Erythroblast (primary cell): ENCODE results near the gene RPUSD3.
A peak's percentile ranks its signal among the peaks of the same experiment; 100 is the strongest.

Experiments used
- DNase-seq, 2 experiments: peaks; one replicate each; lab custom pipeline; 2025; lab: John Stamatoyannopoulos, UW
- GATA1 ChIP-seq: IDR thresholded peaks from 2 replicates; pipeline ENCODE4 v1.6.1; 2011; ENCODE audit warnings: low read depth, mild to moderate bottlenecking, control low read depth, low read length, moderate library complexity
- POLR2A ChIP-seq: IDR thresholded peaks from 2 replicates; pipeline ENCODE4 v1.6.1; 2011; ENCODE audit warnings: mild to moderate bottlenecking, low read length

The RPUSD3 gene, protein sequence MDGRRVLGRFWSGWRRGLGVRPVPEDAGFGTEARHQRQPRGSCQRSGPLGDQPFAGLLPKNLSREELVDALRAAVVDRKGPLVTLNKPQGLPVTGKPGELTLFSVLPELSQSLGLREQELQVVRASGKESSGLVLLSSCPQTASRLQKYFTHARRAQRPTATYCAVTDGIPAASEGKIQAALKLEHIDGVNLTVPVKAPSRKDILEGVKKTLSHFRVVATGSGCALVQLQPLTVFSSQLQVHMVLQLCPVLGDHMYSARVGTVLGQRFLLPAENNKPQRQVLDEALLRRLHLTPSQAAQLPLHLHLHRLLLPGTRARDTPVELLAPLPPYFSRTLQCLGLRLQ

DNA sequence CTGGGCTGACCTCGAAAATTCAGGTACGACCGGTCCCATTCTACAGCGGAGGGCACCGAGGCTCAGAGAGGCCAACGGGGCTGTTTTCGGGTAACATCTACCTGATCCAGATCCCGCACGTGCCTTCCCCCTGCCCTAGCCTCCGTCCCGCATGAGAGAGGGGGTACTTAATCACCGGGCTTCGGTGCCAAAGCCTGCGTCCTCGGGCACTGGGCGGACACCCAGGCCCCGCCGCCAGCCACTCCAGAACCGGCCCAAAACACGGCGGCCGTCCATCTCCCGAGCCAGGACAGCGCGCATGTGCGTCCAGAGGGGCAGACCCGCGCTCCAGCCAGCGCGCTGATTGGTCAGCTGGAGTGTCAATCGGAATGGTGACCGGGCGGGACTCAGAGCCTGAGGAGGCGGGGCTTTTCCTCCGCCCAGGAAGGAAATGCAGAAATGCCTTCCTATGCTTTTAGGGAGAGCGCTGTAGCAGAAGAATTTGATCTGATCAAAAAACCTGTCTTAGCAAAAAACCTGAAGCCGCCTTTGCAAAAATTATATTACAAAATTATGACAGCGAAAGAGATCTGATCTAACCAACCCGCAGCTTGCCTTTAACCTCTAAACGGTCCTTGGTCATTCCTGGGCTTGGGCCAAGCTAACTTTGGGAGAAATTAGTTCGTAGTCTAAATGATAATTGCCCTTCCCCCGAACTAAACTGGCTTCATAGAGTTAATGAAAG is at the start of gene RPUSD3:
RPUSD3 (minus strand) TSS at position 294 of the 724 bp plus-strand sequence; CDS start at position 276, 18 bp downstream.
- TF ChIP-seq POLR2A (peak; percentile 83), GATA1 (no peak)
- peak; percentile 96 to 98 for DNase-seq

DNA sequence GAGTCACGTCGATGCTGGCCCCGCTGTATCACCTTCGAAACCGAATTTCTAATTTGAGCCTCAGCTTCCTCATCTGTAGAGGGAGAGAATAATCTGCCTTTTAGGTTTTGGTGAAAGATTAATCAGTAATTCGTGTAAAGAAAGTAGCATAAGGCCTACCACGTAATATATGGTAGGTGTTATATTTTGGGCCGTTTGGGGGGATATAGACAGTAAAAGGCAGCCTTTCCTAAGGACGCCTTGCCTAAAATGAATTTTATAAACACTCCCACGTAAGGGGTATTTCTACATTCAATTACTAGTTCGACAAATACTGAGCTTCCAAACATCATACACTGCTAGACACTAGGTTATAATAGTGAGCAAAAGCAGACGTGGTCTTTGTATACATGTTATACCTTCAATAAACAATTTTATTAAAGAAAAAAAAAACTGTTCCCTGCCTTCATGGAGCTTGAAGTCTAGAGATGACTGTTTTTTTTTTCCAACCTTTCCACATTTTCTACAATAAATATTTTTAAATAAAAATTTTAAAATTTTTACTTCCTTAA is 47.3 kb upstream of the RPUSD3 start:
- no peak for DNase-seq
- no peak for TF ChIP-seq GATA1
- no peak for TF ChIP-seq POLR2A

DNA sequence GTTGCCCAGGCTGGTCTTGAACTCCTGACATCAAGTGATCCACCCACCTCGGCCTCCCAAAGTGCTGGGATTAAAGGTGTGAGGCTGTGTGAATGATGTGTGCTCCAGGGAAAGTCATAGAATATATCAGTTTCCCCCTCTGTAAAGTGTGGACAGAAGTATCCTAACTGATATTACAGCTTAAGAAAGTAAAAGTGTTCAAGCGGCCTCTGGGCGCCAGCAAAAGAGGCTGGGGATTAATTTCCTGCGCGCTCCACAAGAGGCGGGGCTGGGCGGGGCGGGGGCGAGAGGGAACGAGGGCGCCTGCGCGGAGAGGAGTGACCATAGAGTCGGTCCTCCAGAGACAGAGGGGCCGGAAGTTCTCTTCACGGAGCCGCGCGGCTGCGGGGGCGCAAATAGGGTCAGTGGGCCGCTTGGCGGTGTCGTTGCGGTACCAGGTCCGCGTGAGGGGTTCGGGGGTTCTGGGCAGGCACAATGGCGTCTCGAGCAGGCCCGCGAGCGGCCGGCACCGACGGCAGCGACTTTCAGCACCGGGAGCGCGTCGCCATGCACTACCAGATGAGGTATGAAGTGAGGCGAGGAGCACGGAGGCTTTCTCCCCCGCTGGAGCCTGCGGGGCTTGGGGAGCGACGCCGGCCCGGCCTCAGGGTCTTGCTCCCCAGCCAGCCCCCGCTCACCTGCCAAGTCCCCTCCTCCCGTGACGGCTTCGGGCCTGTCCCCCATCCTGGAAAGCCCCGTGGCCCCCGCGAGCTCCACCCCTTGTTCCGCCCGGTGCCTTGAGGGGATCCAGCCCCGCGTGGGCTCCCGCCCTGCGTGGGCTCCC is 46.7 kb upstream of the RPUSD3 start, which contains the start of gene JAGN1:
JAGN1 (plus strand) TSS at position 362 of the 823 bp plus-strand sequence; CDS start at position 475, 113 bp downstream.
- DNase-seq: peak; percentile 93 to 96
- peak; percentile 91 for TF ChIP-seq POLR2A
- TF ChIP-seq GATA1: no peak

DNA sequence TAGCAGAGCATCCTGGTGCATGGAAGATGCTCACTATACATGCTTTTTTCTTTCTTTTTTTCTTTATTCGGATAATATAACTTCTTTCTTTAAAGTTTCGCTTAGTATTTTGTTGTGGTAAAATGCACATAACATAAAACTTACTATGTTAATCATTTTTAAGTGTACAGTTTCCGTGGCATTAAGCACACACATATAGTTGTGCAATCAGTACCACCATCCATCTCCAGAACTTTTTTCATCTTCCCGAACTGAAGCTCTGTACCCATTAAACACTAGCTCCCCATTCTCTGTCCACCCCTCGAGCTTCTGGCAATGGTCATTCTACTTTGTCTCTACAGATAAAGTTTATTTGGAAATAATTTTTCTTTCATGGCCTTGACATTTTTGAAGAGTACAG is 45.6 kb upstream of the RPUSD3 start:
- no peak for DNase-seq
- TF ChIP-seq POLR2A: no peak

DNA sequence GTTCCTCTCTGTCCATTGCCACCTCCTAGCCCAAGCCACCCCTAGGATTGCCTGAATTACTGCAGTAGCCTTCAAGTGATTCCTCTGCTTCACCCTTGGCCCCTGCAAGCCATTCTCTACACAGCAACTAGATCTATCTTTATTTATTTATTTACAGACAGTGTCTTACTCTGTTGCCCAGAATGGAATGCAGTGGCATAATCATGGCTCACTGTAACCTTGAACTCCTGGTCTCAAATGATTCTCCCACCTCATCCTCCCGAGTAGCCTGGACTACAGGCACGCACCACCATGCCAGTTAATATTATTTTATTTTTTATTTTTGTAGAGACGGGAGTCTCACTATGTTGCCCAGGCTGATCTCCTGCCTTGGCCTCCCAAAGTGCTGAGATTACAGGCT is 44.7 kb upstream of the RPUSD3 start:
- TF ChIP-seq POLR2A (no peak), GATA1 (no peak)
- no peak for DNase-seq

DNA sequence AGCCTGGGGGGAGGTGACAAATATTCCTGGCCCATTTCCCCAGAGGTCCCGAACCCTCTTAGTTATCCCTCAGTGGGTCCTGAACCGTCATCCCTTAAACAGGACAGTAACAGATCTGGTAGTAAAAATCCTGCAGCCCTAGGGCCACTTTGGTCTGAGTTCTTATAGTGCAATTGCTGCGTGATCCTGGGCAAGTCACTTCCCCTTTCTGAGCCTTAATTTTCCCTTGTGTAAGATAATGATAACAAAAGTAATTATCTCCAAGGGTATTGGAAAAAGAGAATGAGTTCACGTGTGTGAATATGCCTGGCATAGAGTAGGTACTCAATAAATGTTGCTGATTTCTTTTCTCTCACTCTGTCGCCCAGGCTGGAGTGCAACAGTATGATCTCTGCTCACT is 43.7 kb upstream of the RPUSD3 start:
- no peak for DNase-seq
- TF ChIP-seq GATA1: no peak
- TF ChIP-seq POLR2A: no peak

DNA sequence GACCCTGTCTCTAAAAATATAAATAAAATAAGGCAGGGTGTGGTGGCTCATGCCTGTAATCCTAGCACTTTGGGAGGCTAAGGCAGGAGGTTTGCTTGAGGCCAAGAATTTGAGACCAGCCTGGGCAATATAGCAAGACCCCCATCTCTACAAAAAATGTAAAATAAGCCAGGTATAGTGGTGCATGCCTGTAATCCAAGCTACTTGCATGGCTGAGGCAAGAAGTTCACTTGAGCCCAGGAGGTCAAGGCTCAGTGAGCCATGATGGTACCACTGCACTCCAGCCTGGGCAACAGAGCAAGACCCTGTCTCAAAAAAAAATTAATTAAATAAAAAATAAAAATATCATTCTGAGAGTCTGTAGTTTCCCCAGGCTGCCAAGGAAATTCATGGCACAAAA is 42.5 kb upstream of the RPUSD3 start:
- no peak for DNase-seq
- TF ChIP-seq POLR2A: no peak
- TF ChIP-seq GATA1: no peak

DNA sequence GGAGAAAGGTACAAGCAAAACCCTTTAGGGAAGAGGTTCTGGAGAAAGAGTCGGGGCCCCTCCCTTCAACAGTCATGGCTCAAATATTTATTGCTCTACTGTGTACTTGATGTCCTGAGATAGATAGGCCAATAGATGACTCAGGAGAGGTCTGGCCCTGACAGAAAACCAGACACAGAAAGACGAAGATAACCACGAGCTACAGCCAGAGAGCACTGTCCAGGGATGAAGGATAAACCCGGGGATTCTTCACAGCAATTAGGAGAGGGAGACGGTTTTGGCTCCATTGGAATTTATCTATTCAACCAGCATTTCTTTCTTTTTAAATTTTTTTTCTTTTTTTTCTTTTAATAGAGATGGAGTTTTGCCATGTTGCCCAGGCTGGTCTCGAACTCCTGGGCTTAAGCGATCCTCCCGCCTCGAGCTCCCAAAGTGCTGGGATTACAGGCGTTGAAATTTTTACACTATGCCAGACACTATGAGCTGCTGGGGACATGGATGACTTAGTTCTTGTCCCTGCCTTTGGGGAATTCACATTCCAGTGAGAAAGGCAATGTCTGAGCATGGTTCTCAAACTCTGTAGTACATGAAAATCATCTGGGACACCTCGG is 40.9 kb upstream of the RPUSD3 start:
- DNase-seq: peak; percentile 56 to 66
- TF ChIP-seq GATA1 (no peak), POLR2A (no peak)

DNA sequence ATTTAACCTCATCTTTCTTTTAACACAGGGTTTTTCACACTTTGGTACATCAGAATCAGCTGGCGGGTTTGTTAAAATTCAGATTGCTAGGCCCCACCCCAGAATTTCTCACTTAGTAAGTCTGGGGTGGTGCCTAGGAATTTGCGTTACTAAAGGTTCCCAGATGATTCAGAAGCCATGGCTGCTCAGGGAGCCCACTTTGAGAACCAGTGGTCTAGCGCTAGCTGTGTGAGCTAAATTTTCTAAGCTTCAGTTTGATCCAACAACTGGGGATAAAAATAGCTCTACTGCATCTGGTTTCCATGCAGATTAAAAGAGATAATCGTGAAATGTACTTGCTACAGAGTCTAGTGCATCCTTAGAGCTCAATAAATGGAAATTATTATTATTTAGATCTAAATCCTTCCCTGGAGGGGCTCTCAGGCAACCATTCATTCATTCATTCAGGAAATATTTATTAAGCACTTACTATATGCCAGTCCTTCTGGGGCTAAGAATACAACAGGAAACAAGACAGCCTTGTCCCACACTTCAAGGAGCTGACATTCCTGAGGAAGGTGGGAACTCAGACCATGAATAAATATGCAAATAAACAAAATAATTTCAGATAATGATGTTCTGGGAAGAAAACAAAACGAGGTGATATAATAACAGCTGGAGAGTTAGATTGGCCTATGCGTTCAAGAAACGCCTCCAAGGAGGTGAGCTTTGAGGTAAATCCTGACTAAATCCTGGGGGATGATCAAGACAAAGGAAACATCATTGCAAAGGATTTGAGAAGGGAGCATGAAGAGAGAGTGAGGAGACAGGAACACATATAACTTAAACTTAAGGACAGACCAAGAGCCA is 40.1 kb upstream of the RPUSD3 start:
- DNase-seq: no peak
- TF ChIP-seq POLR2A (no peak), GATA1 (no peak)

DNA sequence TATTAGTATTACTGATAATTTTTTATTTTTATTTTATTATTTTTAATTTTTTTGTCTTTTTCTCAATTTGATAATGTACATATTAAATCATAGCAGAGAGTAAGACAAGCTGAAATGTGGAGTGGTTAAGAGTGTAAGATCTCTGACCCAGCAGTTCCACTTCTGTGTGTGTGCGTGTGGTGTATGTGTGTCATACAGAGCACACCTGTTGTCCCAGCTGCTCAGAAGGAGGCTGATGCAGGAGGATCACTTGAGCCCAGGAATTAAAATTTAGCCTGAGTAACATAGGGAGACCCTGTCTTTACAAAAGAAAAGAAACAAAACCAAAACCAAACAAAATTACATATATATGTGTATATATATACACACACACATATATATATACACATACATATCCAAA is 37.6 kb upstream of the RPUSD3 start:
- DNase-seq: no peak
- TF ChIP-seq GATA1 (no peak), POLR2A (no peak)

DNA sequence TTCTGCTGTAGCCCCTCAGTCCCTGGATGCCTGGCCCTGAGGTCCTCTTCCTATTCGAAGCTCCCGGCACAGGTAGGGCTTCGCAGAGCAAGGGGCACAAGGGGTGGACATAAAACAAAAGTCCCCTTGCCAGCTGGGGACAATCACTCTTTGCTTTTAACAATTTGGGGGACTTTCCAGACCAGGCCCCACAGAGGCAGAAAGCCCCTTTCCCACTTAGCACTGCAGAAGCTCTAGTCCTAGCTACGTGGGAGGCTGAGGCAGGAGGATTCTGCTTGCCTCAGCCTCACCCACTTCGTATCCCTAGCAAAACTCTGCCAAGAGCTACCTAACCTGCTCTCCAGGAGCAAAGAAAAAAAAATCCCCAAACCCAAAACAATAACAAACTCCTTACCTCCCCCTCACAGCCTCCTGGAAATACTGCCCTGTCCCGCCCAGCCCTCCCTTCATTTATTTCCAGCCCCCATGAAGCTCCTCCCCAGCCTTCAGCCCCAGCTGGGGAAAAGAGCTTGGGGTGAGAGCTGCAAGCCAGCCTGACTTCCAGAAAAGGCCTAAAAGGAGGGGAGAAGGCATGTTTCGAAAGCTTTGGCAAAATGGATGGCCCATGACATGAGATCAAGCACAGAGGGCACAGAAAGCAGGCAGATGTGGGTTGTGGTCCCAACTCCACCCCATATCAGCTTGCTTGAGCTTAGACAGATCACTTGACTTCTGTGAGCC is 36.2 kb upstream of the RPUSD3 start, which contains the start of gene CIDEC:
CIDEC (minus strand) TSS at position 424 of the 720 bp plus-strand sequence. CDS start 1,767 bp downstream, outside the sequence.
- TF ChIP-seq GATA1: no peak
- no peak for DNase-seq

DNA sequence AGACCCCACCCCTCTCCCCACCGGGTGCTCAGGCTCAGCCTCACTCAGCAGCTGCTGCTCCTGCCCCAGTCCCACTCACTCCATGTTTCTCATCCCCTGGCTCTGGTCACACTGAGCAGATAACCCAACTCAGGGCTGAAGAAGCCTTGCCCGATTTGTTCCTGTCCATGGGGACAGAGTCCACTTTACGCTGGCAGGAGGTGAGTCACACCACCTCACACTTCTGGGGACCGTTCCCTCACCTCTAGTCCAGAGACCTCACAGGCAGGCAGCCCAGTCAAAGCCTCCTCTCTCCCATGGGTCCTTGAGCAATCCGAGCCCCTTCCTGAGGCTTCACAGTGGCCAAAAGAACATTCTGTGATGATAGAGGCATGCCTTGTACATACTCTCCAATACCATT is 34.9 kb upstream of the RPUSD3 start:
- TF ChIP-seq POLR2A: no peak
- TF ChIP-seq GATA1: no peak
- no peak for DNase-seq
